KMS-11 (cell line): ENCODE data around the gene PPM1M.
"Not testable (repeated sequence)": the region's sequence is repeated elsewhere in the genome, so short reads cannot be mapped to it uniquely, and the experiment has no call there.

Source experiments
- H2AFZ ChIP-seq: fragments of 200-600 bp; sonication (generic); 2 replicates; pipeline ENCODE4 v1.6.1; 2016; ENCODE audit warnings: antibody characterized with exemption, mixed run types, low read depth
- H3K27ac ChIP-seq: fragments of 200-600 bp; sonication (generic); 2 replicates; pipeline ENCODE4 v1.6.1; 2016; ENCODE audit warnings: mild to moderate bottlenecking, mixed run types
- H3K27me3 ChIP-seq: fragments of 200-600 bp; sonication (generic); 2 replicates; pipeline ENCODE4 v1.6.1; 2017; ENCODE audit warnings: mild to moderate bottlenecking, low read depth, mixed run types, moderate library complexity; ENCODE audit not compliant: insufficient read depth
- H3K36me3 ChIP-seq: fragments of 200-600 bp; sonication (generic); 2 replicates; pipeline ENCODE4 v1.6.1; 2017; ENCODE audit warnings: mild to moderate bottlenecking, mixed run types; ENCODE audit not compliant: insufficient read depth
- H3K4me1 ChIP-seq: fragments of 200-600 bp; sonication (generic); 2 replicates; pipeline ENCODE4 v1.6.1; 2016; ENCODE audit warnings: mild to moderate bottlenecking, low read depth, mixed run types; ENCODE audit not compliant: poor library complexity, severe bottlenecking
- H3K4me2 ChIP-seq: fragments of 200-600 bp; sonication (generic); 2 replicates; pipeline ENCODE4 v1.7.0; 2016; ENCODE audit warnings: mild to moderate bottlenecking, mixed run types
- H3K4me3 ChIP-seq: fragments of 200-600 bp; sonication (generic); IDR thresholded peaks from 2 replicates; pipeline ENCODE4 v1.6.1; 2017; ENCODE audit warnings: low read depth, low read length, mixed read lengths; ENCODE audit not compliant: insufficient read depth
- H3K79me2 ChIP-seq: fragments of 200-600 bp; sonication (generic); 2 replicates; pipeline ENCODE4 v1.6.1; 2016; ENCODE audit warnings: low read depth, mixed run types; ENCODE audit not compliant: insufficient read depth
- H3K9ac ChIP-seq: fragments of 200-600 bp; sonication (generic); 2 replicates; pipeline ENCODE4 v1.6.1; 2016; ENCODE audit warnings: mild to moderate bottlenecking, mixed run types
- H4K20me1 ChIP-seq: fragments of 200-600 bp; sonication (generic); 2 replicates; pipeline ENCODE4 v1.6.1; 2016; ENCODE audit warnings: mild to moderate bottlenecking, mixed run types; ENCODE audit not compliant: insufficient read depth
- TF ChIP-seq, protein P1 (sequence below): fragments of 200-600 bp; sonication (generic); conservative IDR thresholded peaks from 2 replicates; pipeline ENCODE4 v1.6.1; 2017; ENCODE audit warnings: low read depth, mild to moderate bottlenecking, antibody characterized with exemption, low read length, moderate library complexity, mixed read lengths

Gene PPM1M

DNA sequence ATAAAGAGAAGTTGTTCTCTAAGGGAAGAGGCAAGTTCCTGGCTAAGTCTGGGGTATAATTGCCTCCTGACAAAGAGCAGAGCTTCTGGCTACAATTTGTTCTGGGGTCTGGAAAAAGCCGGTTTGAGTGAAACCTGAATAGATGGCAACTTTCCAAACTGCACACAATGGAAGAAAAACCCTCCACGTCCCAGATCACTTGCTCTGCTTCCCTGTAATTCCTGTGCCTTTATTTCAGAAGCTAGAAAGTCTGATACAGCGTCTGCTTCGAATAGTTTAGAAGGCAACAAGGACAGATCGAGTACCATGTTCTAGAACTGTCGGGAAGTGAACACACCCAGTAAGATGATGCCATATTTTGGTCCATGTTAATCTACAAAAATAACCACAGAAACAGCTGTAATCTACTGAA, 34.5 kb downstream of the PPM1M start:
- Histone ChIP-seq H3K4me2 (no peak overlapping the region; the same call in 1 of the 2 replicates), H3K27me3 (no peaks in the 10 kb centered on the region), H3K27ac (no peak overlapping the region), H3K79me2 (peaks cover 30% of the 10 kb centered on the region), H3K4me1 (peaks cover 29% of the 10 kb centered on the region), H3K36me3 (no peaks in the 10 kb centered on the region), H2AFZ (no peak overlapping the region), H3K4me3 (no peak overlapping the region), H3K9ac (no peak overlapping the region), H4K20me1 (0 out of 2 replicates have a peak, but pooled peaks cover 4% of the 10 kb centered on the region)
- TF ChIP-seq, protein P1, sequence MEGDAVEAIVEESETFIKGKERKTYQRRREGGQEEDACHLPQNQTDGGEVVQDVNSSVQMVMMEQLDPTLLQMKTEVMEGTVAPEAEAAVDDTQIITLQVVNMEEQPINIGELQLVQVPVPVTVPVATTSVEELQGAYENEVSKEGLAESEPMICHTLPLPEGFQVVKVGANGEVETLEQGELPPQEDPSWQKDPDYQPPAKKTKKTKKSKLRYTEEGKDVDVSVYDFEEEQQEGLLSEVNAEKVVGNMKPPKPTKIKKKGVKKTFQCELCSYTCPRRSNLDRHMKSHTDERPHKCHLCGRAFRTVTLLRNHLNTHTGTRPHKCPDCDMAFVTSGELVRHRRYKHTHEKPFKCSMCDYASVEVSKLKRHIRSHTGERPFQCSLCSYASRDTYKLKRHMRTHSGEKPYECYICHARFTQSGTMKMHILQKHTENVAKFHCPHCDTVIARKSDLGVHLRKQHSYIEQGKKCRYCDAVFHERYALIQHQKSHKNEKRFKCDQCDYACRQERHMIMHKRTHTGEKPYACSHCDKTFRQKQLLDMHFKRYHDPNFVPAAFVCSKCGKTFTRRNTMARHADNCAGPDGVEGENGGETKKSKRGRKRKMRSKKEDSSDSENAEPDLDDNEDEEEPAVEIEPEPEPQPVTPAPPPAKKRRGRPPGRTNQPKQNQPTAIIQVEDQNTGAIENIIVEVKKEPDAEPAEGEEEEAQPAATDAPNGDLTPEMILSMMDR, result no peak

DNA sequence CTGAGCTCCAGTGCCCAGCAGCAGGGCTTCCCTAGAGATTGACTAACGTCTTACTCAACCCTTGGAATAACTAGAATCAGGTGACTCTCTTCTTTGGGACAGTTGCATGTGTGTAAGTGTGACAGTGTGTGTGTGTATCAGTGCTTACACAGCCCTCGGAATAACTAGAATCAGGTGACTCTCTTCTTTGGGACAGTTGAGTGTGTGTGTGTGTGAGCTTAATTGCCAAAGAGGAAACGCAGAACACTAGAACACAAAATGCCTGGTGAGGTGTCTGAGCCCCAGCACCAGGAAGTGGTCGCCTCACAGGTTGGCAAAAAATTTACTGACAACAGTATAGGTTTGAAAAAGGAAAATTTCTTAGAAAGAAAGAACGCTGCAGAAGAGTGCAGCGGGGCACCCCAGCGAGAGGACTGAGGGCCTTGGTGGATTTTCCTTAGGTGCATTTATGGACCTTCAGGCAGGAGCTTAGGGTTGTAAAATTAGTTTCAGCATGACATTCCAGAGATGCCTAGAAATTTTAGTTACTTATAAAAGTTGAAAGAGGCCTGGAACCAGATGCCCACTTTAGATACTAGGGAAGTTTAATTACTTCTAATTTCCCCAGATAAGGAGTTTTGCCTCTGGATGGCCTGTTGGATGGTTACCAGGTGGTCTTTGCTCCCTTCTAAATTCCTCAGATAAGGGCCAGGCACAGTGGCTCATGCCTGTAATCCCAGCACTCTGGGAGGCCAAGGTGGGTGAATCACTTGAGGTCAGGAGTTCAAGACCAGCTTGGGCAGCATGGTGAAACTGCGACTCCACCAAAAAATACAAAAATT, 36.6 kb downstream of the PPM1M start:
- Histone ChIP-seq H3K79me2 (peaks cover 9% of the 10 kb centered on the region; the same call in 1 of the 2 replicates), H3K4me2 (no peak overlapping the region), H3K27ac (no peak overlapping the region), H4K20me1 (no peaks in the 10 kb centered on the region), H2AFZ (no peak overlapping the region), H3K27me3 (no peaks in the 10 kb centered on the region), H3K36me3 (no peaks in the 10 kb centered on the region), H3K4me3 (no peak overlapping the region), H3K4me1 (peaks cover 12% of the 10 kb centered on the region), H3K9ac (no peak overlapping the region)
- TF ChIP-seq, protein P1, result no peak

DNA sequence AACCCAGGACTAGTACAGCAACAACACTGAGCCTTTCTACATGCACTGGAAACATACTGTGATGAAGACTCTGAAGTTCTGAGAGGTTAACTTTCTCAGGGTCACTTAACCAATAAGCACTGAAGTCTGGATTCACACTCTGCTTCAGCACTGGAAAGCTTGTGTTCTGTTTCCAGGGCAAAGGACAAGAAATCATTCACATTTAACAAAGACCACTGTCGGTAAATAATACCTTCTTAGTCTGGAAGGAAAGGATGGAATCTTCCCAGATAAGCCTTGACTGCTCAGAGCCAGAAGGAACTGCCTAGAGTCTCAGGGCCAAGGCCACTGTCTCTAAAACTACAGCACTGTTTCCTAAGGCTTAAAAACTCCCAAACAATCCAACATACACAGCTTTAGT, 37.7 kb downstream of the PPM1M start:
- H3K79me2 ChIP-seq, result no peaks in the 10 kb centered on the region
- no peak overlapping the region for H3K27ac ChIP-seq
- no peak overlapping the region for H2AFZ ChIP-seq
- no peaks in the 10 kb centered on the region for H3K36me3 ChIP-seq
- peaks cover 12% of the 10 kb centered on the region for H3K4me1 ChIP-seq
- no peaks in the 10 kb centered on the region for H3K27me3 ChIP-seq
- no peak overlapping the region for H3K9ac ChIP-seq
- H3K4me3 ChIP-seq, result no peak overlapping the region
- TF ChIP-seq, protein P1, result no peak
- H3K4me2 ChIP-seq, result no peak overlapping the region
- H4K20me1 ChIP-seq, result no peaks in the 10 kb centered on the region

DNA sequence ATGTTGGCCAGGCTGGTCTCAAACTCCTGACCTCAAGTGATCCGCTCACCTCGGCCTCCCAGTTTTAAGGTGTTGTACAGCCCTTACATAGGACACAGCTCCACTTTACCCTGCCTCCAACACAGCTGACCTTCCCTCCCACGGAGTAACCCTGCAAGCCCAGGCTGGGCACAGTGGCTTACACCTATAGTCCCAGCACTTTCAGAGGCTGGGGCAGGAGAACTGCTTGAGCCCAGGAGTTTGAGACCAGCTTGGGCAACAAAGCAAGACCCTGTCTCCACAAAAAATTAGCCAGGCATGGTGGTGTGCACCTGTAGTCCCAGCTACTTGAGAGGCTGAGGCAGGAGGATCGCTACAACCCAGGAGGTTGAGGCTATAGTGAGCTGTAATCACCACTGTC, 38.5 kb downstream of the PPM1M start:
- not testable (repeated sequence) for H4K20me1 ChIP-seq, H3K79me2 ChIP-seq, H3K9ac ChIP-seq, H3K27ac ChIP-seq, H2AFZ ChIP-seq, H3K4me3 ChIP-seq, H3K27me3 ChIP-seq, H3K4me2 ChIP-seq, H3K36me3 ChIP-seq
- peaks cover 18% of the 10 kb centered on the region for H3K4me1 ChIP-seq

DNA sequence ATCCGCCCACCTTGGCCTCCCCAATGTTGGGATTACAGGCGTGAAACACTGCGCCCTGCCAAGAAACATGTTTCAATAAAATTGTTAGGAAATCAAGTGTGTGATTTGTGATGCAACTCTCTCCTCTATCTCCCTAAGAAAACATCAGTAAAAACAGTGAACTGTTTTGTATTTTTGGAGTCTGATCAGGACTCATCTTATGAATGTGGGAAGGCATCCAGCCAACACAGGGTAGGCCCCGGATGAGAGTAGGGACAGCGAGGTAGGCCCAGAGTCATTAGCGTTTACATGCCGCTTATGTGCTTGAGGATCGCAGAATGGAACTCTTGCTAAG, 41.2 kb downstream of the PPM1M start:
- Histone ChIP-seq H4K20me1 (no peaks in the 10 kb centered on the region), H3K27ac (peak overlapping the region; percentile 94; the same call in 1 of the 2 replicates), H3K79me2 (no peaks in the 10 kb centered on the region), H3K27me3 (no peaks in the 10 kb centered on the region), H3K4me1 (peaks cover 7% of the 10 kb centered on the region), H3K4me2 (peak overlapping the region; percentile 60), H2AFZ (no peak overlapping the region), H3K4me3 (no peak overlapping the region), H3K9ac (peak overlapping the region; percentile 87; the same call in 1 of the 2 replicates), H3K36me3 (no peaks in the 10 kb centered on the region)
- TF ChIP-seq, protein P1, result no peak
